ENCODE data around the gene MED15. TPM values are rescaled to one million over a fixed set of nuclear protein-coding genes. Genes with fewer than 3 reads are reported as not detected.

The MED15 gene
- total RNA-seq, 6 donors from 2014 or later: 64.2 to 170 (median 123) TPM

GRCh38 chr22:20517422-20517821 lies 10.0 kb downstream of the MED15 start:
- no peak for TF ChIP-seq CTCF (IDR thresholded peaks at IDR 0.05)
- no peak for TF ChIP-seq POLR2A (IDR thresholded peaks at IDR 0.05)
- no peak for TF ChIP-seq POLR2AphosphoS5 (IDR thresholded peaks at IDR 0.05)
- no peak for TF ChIP-seq EP300 (IDR thresholded peaks at IDR 0.05)
- H3K36me3 ChIP-seq: peaks cover 0 to 44% (median 21%) of the 10 kb centered on the region in 4 donors
- peak overlapping the region in 1 of 4 donors; percentile 11 for H3K27ac ChIP-seq

DNA sequence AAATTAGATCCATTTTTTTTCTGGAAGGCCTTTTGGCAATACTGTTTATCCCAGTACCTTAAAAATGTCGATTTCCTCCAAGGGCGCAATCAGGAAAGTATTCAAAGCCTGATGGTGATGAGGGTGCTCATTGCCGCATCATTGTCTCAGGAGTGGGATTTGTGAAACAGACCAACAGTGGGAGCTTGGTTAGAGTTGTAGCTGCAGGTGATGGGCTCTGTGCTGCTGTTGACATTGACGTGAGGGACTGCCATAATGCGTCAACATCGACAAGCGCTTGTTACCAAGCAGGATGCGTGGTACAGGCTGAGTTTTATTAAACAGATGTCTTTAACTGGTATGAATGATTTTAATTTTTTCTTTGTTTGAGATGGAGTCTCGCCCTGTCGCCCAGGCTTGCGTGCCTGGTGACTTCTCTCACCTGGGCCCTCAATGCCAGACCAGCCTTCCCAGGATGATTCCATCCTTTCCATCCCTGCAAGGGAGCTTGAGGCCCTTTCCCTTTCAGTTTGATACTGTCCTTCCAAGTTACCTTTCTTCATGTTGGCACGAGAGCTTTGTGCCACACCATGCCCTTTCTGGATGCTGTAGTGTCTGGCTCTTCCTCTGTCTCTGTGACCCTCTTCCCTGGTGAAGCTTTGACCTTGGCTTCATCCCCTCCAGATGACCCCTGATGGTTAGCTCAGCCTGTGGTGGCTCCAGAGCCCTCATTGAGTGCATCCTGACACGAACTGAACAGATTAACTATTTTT lies 10.6 kb downstream of the MED15 start:
- ATAC-seq (ENCODE audit: low FRiP score in 2 of 2): no peak
- TF ChIP-seq POLR2A (IDR thresholded peaks at IDR 0.05) (no peak), EP300 (IDR thresholded peaks at IDR 0.05) (no peak), CTCF (IDR thresholded peaks at IDR 0.05) (no peak), POLR2AphosphoS5 (IDR thresholded peaks at IDR 0.05) (no peak)
- Histone ChIP-seq H3K27ac (no peak overlapping the region), H3K27me3 (no peaks in the 10 kb centered on the region), H3K36me3 (peaks cover 0 to 44% (median 21%) of the 10 kb centered on the region in 4 donors), H3K4me1 (peaks cover 36 to 53% (median 46%) of the 10 kb centered on the region in 4 donors), H3K9me3 (no peaks in the 10 kb centered on the region), H3K4me3 (no peak overlapping the region)
- DNase-seq: no peak
- WGBS, 2 donors: 85 to 87% methylated on average over 13 of the region's 13 CpGs

More at GRCh38 chr22:20517422-20517821, 10.0 kb downstream of the MED15 start:
- WGBS, 2 donors: 33 to 35% methylated on average over 4 of the region's 4 CpGs
- no peak overlapping the region for H3K4me3 ChIP-seq
- peaks cover 35 to 51% (median 41%) of the 10 kb centered on the region in 4 donors for H3K4me1 ChIP-seq
- no peak for DNase-seq
- H3K27me3 ChIP-seq: no peaks in the 10 kb centered on the region
- ATAC-seq (ENCODE audit: low FRiP score in 2 of 2): no peak
- H3K9me3 ChIP-seq: no peaks in the 10 kb centered on the region

- Histone ChIP-seq H3K36me3 (peaks cover 0 to 36% (median 20%) of the 10 kb centered on the region in 4 donors), H3K4me1 (peaks cover 45 to 60% (median 50%) of the 10 kb centered on the region in 4 donors), H3K4me3 (no peak overlapping the region), H3K27me3 (no peaks in the 10 kb centered on the region), H3K27ac (no peak overlapping the region), H3K9me3 (no peaks in the 10 kb centered on the region)
- DNase-seq: no peak
- TF ChIP-seq EP300 (IDR thresholded peaks at IDR 0.05): no peak
- TF ChIP-seq POLR2AphosphoS5 (IDR thresholded peaks at IDR 0.05): no peak
- TF ChIP-seq CTCF (IDR thresholded peaks at IDR 0.05): no peak
- TF ChIP-seq POLR2A (IDR thresholded peaks at IDR 0.05): no peak
- ATAC-seq (ENCODE audit: low FRiP score in 2 of 2): no peak
- 76 to 91% methylated on average over 4 of the region's 4 CpGs for WGBS, 2 donors
Observed at GRCh38 chr22:20519558-20519957, 12.1 kb downstream of the MED15 start.

DNA sequence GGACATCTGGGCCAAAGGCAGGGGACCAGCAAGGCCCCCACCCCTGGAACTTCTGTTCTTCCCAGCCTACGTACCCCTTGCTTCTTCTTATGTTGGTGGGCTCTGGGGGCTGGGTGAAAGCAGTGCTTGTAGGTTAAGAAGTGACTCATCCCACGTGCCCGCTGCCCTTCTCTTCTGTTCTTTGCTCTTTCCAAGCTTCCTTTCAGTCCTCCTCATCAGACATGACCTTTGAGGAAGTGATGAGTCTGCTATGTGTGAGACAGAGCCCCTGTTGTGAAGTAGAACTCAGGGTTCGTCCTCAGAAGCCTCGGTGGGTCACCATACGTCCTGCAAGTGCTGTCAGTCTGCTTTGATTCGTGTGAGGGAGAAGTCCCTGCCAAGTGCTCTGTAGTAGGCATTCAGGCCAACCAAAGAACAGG lies 12.7 kb downstream of the MED15 start:
- Histone ChIP-seq H3K4me1 (peaks cover 41 to 59% (median 45%) of the 10 kb centered on the region in 4 donors), H3K36me3 (peaks cover 0 to 31% (median 18%) of the 10 kb centered on the region in 4 donors), H3K4me3 (no peak overlapping the region), H3K27me3 (no peaks in the 10 kb centered on the region), H3K9me3 (no peaks in the 10 kb centered on the region), H3K27ac (no peak overlapping the region)
- 67 to 83% methylated on average over 7 of the region's 7 CpGs for WGBS, 2 donors
- TF ChIP-seq EP300 (IDR thresholded peaks at IDR 0.05): no peak
- TF ChIP-seq POLR2AphosphoS5 (IDR thresholded peaks at IDR 0.05): no peak
- no peak for TF ChIP-seq CTCF (IDR thresholded peaks at IDR 0.05)
- TF ChIP-seq POLR2A (IDR thresholded peaks at IDR 0.05): no peak
- ATAC-seq (ENCODE audit: low FRiP score in 2 of 2) (no peak), DNase-seq (no peak)
